ENCODE data around the gene BCL2L12.

DNA sequence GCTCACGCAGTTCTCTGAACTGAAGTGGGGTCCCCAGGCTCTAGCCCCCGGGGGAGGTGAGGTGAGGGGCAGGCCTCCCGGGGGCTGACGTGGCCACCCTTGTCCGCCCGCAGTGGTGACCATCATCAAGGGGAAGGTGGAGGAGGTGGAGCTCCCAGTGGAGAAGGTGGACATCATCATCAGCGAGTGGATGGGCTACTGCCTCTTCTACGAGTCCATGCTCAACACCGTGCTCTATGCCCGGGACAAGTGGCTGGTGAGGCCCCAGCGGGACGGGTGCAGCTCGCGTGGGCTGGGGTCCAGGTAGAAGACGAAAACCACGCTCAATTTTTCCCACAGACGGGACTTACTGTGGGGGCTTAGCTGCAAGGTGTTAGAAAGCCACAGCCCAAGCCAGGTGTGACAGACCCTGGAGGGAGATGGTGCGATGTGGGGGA, 18.1 kb downstream of the BCL2L12 start:
- TF ChIP-seq EZH2 (IDR thresholded peaks at IDR 0.05) (no peak), POLR2AphosphoS5 (IDR thresholded peaks at IDR 0.05; ENCODE audit: borderline replicate concordance, low read depth, low read length) (no peak), FOXP2 (optimal IDR thresholded peaks at IDR 0.05; ENCODE audit: control extremely low read depth, extremely low read length, insufficient read depth) (no peak)

Data from SK-N-MC (cell line).